Neural progenitor cell (in vitro differentiated cells): ENCODE data around the gene TMEM150C.

ENCODE experiments used
- EZH2 ChIP-seq: fragments of 200-600 bp; sonication (generic); IDR thresholded peaks from 2 replicates; pipeline ENCODE4 v1.6.1; 2017; ENCODE audit warnings: antibody characterized with exemption, mild to moderate bottlenecking, moderate library complexity
- EZH2phosphoT487 ChIP-seq: fragments of 200-600 bp; sonication (generic); IDR thresholded peaks from 2 replicates; pipeline ENCODE4 v1.6.1; 2017; ENCODE audit warnings: antibody characterized with exemption
- TF ChIP-seq, protein P1 (sequence below): fragments of 200-600 bp; sonication (generic); IDR thresholded peaks from 2 replicates; pipeline ENCODE4 v1.5.1; 2017; ENCODE audit warnings: antibody characterized with exemption, mild to moderate bottlenecking

DNA sequence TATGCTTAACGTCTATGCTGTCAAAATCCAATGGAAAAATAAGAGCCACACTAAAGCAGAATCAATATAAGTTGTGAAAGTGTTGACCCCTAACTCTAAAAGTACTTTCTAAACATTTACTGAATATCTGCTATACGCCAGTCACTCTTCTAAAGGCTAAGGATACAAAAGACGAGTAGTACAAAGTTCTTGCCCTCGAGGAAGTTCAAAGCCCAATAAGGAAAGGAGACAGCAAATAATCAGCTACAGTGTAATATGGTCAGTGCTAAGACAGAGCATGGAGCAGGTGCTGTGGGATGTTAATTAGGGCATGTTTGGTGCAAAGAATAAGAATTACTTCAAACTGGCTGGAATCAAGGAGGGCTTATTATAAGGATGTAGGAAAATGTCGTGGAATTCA lies 31.6 kb upstream of the TMEM150C start:
- TF ChIP-seq EZH2: no peak
- TF ChIP-seq, protein P1, sequence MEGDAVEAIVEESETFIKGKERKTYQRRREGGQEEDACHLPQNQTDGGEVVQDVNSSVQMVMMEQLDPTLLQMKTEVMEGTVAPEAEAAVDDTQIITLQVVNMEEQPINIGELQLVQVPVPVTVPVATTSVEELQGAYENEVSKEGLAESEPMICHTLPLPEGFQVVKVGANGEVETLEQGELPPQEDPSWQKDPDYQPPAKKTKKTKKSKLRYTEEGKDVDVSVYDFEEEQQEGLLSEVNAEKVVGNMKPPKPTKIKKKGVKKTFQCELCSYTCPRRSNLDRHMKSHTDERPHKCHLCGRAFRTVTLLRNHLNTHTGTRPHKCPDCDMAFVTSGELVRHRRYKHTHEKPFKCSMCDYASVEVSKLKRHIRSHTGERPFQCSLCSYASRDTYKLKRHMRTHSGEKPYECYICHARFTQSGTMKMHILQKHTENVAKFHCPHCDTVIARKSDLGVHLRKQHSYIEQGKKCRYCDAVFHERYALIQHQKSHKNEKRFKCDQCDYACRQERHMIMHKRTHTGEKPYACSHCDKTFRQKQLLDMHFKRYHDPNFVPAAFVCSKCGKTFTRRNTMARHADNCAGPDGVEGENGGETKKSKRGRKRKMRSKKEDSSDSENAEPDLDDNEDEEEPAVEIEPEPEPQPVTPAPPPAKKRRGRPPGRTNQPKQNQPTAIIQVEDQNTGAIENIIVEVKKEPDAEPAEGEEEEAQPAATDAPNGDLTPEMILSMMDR: no peak
- TF ChIP-seq EZH2phosphoT487: no peak
